ENCODE data around the gene INTU.

Gene INTU

DNA sequence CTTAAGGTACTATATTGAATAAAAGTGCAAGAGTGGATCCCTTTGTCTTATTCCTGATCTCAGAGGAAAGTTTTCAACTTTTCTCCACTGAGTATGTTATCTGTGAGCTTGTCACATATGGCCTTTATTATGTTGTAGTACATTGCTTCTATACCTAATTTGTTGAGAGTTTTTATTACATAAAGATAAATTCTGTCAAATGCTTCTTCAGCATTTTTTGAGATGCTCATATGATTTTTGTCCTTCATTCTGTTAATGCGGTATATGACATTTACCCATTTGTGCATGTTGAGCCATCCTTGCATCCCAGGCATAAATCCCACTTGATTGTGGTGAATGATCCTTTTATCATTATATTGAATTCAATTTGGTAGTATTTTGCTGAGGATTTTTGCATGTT lies 108.5 kb downstream of the INTU start:
- no peak for DNase-seq (ENCODE audit: low spot score)
- FAIRE-seq: no peak

DNA sequence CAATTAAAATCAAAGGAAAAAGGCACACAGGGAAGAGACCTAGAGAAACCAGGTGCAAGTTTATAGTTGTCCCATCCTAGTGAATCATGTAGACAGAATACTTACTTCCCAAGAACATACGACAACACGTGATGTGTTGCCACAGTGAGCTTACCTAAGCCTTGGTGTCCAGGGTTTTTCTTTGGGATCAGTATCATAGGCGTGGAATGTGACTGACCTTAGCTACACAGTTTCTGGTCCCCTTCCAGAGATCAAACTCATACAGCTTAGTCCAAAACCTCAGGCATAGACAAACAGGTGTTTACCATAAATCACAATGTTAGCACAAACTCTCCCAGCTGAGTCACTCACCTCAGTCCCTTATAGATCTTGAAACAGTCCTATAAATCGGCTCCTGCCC lies 115.1 kb downstream of the INTU start:
- no peak for FAIRE-seq
- no peak for DNase-seq (ENCODE audit: low spot score)

DNA sequence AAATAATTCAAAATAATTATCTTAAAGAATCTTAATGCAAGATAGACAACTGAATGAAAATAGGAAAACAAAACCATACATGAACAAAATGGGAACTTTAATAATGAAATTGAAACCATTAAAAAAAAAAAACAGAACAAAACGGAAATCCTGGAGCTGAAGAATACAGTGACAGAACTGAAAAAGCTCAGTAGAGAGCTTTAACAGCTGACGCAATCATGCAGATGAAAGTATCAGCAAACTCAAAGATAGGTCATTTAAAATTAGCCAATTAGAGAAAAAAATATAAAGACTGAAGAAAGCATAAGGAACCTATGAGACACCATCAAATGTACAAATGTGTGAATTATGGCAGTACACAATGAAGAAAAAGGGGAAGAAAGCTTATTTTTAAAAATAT lies 116.2 kb downstream of the INTU start:
- DNase-seq (ENCODE audit: low spot score): no peak
- no peak for FAIRE-seq

DNA sequence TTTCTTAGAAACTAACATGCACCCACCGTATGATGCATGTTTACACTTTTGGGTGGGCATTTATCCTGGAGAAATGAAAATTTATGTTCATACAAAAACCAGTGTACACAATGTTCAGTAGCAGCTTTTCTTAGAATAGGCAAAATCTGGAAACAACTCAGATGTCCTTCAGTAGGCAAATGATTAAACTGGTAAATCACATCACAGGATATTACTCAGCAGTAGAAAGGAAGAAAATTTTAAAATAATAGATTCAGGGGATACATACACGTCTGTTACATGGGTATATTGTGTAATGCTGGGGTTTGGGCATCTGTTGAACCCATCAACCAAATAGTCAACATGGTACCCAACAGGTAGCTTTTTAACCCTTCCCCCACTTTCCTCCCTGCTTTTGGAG lies 124.1 kb downstream of the INTU start:
- DNase-seq (ENCODE audit: low spot score): no peak
- peak; percentile 48 for FAIRE-seq

DNA sequence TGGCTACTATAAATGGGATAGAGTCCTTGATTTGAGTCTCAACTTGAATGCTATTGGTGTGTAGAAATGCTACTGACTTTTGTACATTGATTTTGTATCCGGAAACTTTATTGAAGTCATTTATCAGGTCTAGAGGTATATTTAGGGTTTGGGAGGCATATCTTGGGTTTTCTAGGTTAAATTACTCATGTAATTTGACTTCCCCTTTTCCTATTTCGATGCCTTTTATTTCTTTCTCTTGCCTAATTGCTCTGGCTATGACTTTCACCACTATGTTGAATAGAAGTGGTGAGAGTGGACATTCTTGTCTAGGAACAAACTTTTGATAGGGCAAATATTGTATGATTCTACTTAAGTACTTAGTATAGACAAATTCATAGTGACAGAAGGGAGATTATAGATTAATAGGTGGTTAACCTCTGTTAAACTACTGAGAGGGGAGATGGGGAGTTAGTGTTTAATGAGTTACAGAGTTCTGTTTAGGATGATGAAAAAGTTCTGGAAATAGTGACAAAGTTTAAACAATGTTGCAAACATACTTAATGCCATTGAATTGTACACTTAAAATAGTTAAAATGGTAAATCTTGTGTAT lies 126.6 kb downstream of the INTU start:
- DNase-seq (ENCODE audit: low spot score) (peak; percentile 16), FAIRE-seq (peak; percentile 90)

DNA sequence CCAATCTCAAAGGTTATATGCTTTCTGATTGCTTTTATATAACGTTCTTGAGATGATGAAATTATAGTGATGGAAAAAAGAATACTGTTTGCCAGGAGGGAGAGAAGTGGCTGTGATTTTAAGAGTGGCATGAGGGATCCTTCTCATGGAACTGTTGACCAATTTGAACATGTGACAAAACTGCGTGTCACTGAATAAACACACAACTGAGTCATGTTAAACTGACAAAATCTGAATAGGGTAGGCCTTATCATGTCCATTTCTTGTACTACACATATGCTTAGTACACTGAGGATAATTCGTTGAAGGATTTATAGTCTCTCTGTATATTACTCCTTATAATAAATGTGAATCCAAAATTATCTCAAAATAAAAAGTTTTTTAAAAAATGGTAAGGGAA lies 127.1 kb downstream of the INTU start:
- FAIRE-seq: no peak
- DNase-seq (ENCODE audit: low spot score): peak; percentile 29

DNA sequence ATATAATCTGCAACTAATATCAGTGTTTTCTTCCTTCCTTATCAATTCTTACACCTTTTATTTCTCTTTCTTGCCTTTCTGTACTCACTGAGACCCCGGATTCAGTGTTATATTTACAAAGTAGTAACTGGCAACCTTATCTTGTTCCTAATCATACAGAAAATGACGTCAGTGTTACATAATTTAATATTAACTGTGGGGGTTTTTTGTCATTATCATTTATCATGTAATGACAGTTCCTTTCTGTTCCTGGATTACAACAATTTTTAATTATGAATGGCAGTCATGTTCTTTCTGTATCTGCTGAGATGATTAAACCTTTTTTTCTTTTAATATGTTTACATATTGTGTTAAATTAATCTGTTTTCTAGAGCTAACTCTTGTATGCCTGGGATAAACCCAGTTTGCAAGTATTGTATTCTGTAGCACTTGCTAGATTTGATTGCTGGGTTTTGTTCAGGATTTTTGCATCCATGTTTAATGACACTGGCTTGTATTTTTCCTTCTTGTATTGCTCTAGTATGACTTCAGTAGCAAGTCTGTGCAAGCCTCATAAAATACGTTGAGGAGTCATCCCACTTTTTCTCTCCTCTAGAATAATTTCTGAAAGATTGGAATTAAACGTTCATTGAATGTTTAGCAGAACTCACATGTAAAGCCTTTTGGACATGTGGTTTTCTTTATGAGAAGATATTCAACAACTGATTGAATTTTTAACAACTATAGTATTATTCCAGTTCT lies 138.9 kb downstream of the INTU start:
- DNase-seq (ENCODE audit: low spot score): no peak
- FAIRE-seq: no peak

DNA sequence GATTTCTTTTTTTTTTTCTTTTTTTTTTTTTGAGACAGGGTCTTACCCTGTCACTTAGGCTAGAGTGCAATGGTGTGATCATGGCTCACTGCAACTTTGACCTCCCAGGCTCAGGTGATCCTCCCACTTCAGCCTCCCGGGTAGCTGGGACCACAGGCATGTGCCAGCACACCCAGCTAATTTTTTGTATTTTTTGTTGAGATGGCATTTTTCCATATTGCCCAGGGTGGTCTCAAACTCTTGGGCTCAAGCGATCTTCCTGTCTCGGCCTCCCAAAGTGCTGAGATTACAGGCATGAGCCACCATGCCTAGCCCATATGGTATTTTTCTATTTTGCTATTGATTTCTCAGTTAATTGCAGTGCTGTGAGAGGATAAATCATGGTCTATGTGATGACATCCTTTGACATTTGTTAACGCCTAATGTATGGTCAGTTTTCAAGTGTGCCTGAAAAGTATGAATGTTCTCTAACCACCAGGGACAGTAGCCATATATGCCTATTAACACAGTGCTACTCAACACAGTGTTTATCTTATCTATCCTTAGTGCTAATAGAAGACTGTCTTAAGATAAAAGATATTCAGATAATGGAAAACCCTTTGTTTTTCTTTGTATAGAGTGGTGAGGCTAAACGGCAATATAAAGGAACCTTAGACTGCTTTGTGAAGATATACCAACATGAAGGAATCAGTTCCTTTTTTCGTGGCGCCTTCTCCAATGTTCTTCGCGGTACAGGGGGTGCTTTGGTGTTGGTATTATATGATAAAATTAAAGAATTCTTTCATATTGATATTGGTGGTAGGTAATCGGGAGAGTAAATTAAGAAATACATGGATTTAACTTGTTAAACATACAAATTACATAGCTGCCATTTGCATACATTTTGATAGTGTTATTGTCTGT lies 140.3 kb downstream of the INTU start:
- DNase-seq (ENCODE audit: low spot score): no peak

DNA sequence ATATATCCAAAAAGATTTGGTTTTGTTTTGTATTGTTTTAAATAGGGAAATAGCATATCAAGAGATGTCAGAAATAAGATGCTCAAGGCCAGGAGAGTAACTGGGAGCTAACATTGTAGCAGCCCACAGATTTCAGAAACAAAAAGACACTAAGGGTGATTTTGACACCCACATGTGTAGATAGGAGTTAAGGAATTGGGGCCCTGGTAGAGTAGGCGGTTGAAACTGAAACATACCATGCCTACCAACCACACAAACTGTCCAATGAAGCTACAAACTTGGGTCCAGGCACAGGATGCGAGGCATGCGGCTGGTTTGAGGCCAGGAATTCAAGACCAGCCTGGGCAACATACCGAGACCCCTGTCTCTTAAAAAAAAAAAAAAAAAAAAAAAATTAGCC lies 143.1 kb downstream of the INTU start:
- DNase-seq (ENCODE audit: low spot score) (no peak), FAIRE-seq (no peak)

More for the DNA sequence above, 140.3 kb downstream of the INTU start:
- FAIRE-seq: no peak
